Tibial artery (tissue), 4 donors: ENCODE data around the gene BARX2.

ENCODE experiments used
- DNase-seq, 2 donors: peaks; one replicate each; pipeline ENCODE4 v3.0.0-alpha.2; 2019
- H3K27ac ChIP-seq, 2 donors: fragments of 200-600 bp; sonication (generic) in 1 of 2; 1 replicate in 1 of 2; 2 replicates in 1 of 2; pipeline ENCODE4 v1.5.1; 2018 to 2019; ENCODE audit warnings: mild to moderate bottlenecking in 1 of 2
- H3K27me3 ChIP-seq, 2 donors: fragments of 200-600 bp; sonication (generic) in 1 of 2; one replicate each; pipeline versions ENCODE4 v1.5.1 to v1.6.0; 2016 to 2019
- H3K36me3 ChIP-seq, 3 donors: fragments of 200-600 bp; sonication (generic) in 2 of 3; one replicate each; pipeline ENCODE4 v1.5.1; 2016 to 2019; ENCODE audit warnings: mild to moderate bottlenecking in 2 of 3
- H3K4me1 ChIP-seq, 4 donors: fragments of 200-600 bp; sonication (generic) in 2 of 4; 1 replicate in 3 of 4; 2 replicates in 1 of 4; pipeline ENCODE4 v1.5.1; 2016 to 2019
- H3K4me3 ChIP-seq, 2 donors: fragments of 200-600 bp; sonication (generic) in 1 of 2; 1 replicate in 1 of 2; 2 replicates in 1 of 2; pipeline ENCODE4 v1.5.1; 2018 to 2019; ENCODE audit warnings: mild to moderate bottlenecking in 2 of 2
- H3K9me3 ChIP-seq, 3 donors: fragments of 200-600 bp; sonication (generic) in 1 of 3; one replicate each; pipeline ENCODE4 v1.5.1; 2016 to 2019
- intact Hi-C: fragments of 100-400 bp; cut with DNase I; formaldehyde crosslinking; loops from one replicate; pipeline ENCODE4 v1.15.0; 2023; ENCODE audit warnings: low total_unique reads
- TF ChIP-seq, protein P1 (sequence below), 2 experiments: fragments of 200-600 bp in 1 of 2; fragments of 450-650 bp in 1 of 2; IDR thresholded peaks; one replicate each; pipeline ENCODE4 v1.5.1; 2017 to 2019; ENCODE audit warnings: antibody characterized with exemption in 2 of 2, mild to moderate bottlenecking in 1 of 2, moderate library complexity in 1 of 2

BARX2 gene

DNA sequence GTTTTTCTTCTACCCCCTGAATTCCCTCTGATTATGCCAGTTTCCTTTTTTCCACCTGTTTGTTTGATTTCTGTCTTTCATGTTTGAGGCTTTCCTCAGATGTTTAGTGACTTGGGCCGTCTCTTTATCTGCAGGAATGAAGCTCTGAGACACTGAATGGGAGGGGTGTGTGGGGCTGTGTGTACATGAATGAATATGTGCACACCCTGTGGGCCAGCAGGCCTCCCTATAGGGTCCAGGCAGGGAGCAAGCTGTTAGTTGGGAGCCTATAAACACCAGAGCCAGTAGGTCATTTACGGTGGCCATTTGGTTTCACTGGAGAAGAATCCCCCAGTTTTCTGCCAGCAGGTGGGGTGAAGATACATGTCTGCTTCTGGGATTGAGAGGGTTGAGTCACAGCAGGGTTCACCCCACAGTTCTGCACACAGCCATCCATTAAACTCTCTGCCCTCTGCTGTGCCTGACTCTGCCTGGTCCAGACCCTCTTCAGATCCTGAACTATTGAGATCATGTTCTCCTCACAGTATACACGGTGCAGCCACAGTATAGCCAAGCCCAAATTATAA lies 34.8 kb downstream of the BARX2 start:
- DNase-seq = no peak
- H3K36me3 ChIP-seq = no peaks in the 10 kb centered on the region
- TF ChIP-seq, protein P1, sequence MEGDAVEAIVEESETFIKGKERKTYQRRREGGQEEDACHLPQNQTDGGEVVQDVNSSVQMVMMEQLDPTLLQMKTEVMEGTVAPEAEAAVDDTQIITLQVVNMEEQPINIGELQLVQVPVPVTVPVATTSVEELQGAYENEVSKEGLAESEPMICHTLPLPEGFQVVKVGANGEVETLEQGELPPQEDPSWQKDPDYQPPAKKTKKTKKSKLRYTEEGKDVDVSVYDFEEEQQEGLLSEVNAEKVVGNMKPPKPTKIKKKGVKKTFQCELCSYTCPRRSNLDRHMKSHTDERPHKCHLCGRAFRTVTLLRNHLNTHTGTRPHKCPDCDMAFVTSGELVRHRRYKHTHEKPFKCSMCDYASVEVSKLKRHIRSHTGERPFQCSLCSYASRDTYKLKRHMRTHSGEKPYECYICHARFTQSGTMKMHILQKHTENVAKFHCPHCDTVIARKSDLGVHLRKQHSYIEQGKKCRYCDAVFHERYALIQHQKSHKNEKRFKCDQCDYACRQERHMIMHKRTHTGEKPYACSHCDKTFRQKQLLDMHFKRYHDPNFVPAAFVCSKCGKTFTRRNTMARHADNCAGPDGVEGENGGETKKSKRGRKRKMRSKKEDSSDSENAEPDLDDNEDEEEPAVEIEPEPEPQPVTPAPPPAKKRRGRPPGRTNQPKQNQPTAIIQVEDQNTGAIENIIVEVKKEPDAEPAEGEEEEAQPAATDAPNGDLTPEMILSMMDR (IDR thresholded peaks at IDR 0.05) = no peak
- intact Hi-C loops = no loop called here
- no peaks in the 10 kb centered on the region for H3K4me1 ChIP-seq
- no peaks in the 10 kb centered on the region for H3K27me3 ChIP-seq
- H3K4me3 ChIP-seq = no peak overlapping the region
- no peaks in the 10 kb centered on the region for H3K9me3 ChIP-seq
- H3K27ac ChIP-seq = no peak overlapping the region

DNA sequence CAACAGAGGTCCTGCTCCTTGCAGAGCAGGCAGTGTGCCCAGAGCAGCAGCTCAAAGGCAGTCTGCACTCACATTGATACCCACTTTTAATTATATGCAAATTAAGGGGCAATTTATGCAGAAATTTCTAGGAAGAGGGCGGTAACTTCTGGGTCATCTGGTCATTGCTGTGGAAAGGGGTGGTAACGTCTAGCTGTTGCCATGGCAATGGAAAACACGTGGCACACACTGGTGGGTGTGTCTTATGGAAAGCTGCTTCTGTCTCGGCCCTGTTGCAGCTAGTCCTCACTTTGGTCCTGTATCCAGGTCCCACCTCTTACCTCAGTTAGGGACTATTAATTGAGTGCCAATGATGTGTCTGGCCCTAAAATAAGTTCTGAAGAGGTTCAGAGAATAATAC lies 36.8 kb downstream of the BARX2 start:
- Histone ChIP-seq H3K27ac (no peak overlapping the region), H3K9me3 (no peaks in the 10 kb centered on the region), H3K4me3 (no peak overlapping the region)

DNA sequence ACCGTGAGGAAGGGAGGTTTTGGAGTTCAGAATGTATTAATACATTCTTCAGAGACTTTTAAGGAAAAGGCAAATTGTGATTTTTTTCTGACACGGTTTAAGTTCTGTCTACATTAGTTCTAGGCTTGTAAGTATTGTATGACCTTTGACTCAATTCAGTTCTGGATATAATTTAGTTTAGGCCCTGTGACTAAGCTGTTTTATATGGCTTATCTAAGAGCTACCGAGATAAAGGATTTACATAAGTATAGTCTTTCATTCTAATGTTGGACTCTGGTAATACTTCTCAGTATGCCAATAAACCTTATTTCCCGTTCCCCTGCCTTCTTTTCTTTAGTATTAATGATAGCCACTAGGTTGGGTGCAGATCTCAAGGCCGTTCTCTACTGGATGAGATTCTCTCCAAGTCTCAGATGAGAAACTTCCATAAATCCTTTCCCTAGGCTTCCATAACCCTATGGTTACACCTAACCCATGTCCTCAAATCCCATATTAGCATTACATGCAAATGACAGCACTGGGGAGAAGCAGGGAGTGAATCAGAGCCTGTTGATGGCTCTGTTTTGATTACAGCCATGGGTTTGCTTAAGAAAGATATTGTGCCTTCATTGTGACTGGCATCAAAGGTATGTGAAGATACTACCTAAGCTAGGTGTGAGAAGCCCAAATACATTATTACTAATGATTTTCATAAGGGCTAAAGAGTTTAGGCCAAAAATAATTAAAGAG lies 38.7 kb downstream of the BARX2 start:
- Histone ChIP-seq H3K27me3 (no peaks in the 10 kb centered on the region), H3K36me3 (no peaks in the 10 kb centered on the region), H3K4me3 (no peak overlapping the region), H3K9me3 (no peaks in the 10 kb centered on the region), H3K27ac (no peak overlapping the region), H3K4me1 (no peaks in the 10 kb centered on the region)
- intact Hi-C loops = no loop called here
- no peak for DNase-seq
- TF ChIP-seq, protein P1 (IDR thresholded peaks at IDR 0.05) = no peak

More for the DNA sequence above, 36.8 kb downstream of the BARX2 start:
- Histone ChIP-seq H3K4me1 (no peaks in the 10 kb centered on the region), H3K27me3 (no peaks in the 10 kb centered on the region), H3K36me3 (no peaks in the 10 kb centered on the region)
- DNase-seq = no peak
- intact Hi-C loops = no loop called here
- TF ChIP-seq, protein P1 (IDR thresholded peaks at IDR 0.05) = no peak

DNA sequence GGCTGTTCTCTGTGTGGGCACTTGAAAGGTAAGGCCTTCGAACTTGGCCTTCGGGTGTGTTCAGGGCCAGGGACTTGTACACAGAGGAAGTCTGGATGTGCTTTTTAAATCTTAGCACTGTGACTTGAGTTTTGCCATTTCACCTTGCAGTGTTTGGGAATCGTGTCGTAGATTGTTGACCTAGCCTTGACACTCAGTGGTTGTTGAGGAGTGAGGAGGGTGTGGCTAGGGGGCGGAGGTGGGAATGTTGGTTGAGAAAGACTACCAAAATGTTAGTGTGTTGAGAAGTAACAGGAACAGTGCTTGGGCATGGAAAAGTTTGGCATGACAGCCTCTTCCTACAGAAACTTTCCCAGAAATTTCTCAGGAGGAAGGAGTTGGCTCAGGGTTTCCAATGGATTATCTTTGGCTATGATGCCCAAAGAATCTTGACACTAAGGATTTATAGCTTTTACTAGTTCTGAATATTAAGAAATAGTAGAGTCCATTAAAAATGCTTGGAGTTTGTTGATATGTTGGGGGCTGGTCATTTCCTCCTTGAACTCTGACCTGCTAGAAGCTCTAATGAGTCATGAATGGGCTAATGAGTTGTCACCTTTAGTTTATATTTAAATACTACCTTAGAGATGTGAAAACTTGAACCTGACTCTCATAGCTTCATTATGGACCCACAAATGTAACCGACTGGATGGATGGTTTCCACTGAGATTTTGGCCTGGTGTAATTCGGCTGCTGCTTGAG lies 40.6 kb downstream of the BARX2 start:
- Histone ChIP-seq H3K27me3 (no peaks in the 10 kb centered on the region), H3K9me3 (no peaks in the 10 kb centered on the region), H3K4me1 (no peaks in the 10 kb centered on the region), H3K4me3 (no peak overlapping the region), H3K36me3 (no peaks in the 10 kb centered on the region), H3K27ac (no peak overlapping the region)
- DNase-seq = no peak
- TF ChIP-seq, protein P1 (IDR thresholded peaks at IDR 0.05) = no peak
- intact Hi-C loops = no loop called here

DNA sequence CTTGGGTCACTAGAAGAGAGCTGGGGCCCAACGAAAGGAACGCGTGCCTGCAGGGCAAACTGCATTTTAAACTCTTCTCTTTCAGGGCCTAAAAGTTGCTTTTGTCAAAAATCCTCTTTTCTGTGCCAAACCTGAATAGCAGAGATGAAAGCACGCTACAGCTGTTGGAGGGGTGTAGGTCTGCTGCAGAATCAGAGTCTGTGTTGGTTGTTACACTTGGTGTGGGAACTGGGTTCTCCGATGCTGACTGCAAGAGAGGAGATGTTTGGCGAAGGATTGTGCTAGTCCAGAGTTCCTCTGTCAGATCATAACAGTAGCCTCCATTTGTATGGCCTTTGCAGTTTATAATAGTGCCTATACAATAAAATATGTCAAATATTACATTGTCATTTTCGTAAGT lies 41.8 kb downstream of the BARX2 start:
- TF ChIP-seq, protein P1 (IDR thresholded peaks at IDR 0.05) = no peak
- H3K27me3 ChIP-seq = no peaks in the 10 kb centered on the region
- no peaks in the 10 kb centered on the region for H3K4me1 ChIP-seq
- DNase-seq = no peak
- intact Hi-C loops = no loop called here
- no peak overlapping the region for H3K4me3 ChIP-seq
- H3K9me3 ChIP-seq = no peaks in the 10 kb centered on the region
- no peaks in the 10 kb centered on the region for H3K36me3 ChIP-seq
- H3K27ac ChIP-seq = no peak overlapping the region
